HL-60 (cell line): Measurements from ENCODE around the gene SOX18.

Source experiments
- DNase-seq, 2 experiments: peaks; one replicate each; pipeline ENCODE4 v3.0.0-alpha.2; 2010 to 2020; ENCODE audit warnings: low read depth in 1 of 2, low spot score in 1 of 2
- H3K27ac ChIP-seq: fragments of 250-450 bp; sonication (Bioruptor Pico); replicated peaks from 2 replicates; pipeline ENCODE4 v1.5.1; 2020; ENCODE audit warnings: mild to moderate bottlenecking, moderate library complexity
- H3K27me3 ChIP-seq: fragments of 250-450 bp; sonication (Bioruptor Pico); 2 replicates; pipeline ENCODE4 v1.5.1; 2021; ENCODE audit warnings: mild to moderate bottlenecking, moderate library complexity; ENCODE audit not compliant: insufficient read depth, poor library complexity, severe bottlenecking
- H3K4me3 ChIP-seq: replicated peaks from 2 replicates; pipeline ENCODE4 v1.5.1; 2011; ENCODE audit warnings: mild to moderate bottlenecking, control low read depth, low read length; ENCODE audit not compliant: insufficient read depth
- GABPA ChIP-seq: IDR thresholded peaks from 2 replicates; pipeline ENCODE4 v1.6.1; 2012; ENCODE audit warnings: low read depth
- POLR2AphosphoS5 ChIP-seq: IDR thresholded peaks from 2 replicates; pipeline ENCODE4 v1.6.1; 2012; ENCODE audit warnings: low read depth
- REST ChIP-seq: IDR thresholded peaks from 2 replicates; pipeline ENCODE4 v1.6.1; 2012; ENCODE audit warnings: low read depth; ENCODE audit not compliant: insufficient replicate concordance
- SPI1 ChIP-seq: IDR thresholded peaks from 2 replicates; pipeline ENCODE4 v1.6.1; 2012; ENCODE audit warnings: low read depth, mild to moderate bottlenecking, borderline replicate concordance
- TF ChIP-seq, protein P1 (sequence below): IDR thresholded peaks from one replicate; pipeline ENCODE4 v1.5.1; 2011; ENCODE audit warnings: low read length, control low read depth, inconsistent platforms; ENCODE audit not compliant: insufficient read depth

The SOX18 gene

DNA sequence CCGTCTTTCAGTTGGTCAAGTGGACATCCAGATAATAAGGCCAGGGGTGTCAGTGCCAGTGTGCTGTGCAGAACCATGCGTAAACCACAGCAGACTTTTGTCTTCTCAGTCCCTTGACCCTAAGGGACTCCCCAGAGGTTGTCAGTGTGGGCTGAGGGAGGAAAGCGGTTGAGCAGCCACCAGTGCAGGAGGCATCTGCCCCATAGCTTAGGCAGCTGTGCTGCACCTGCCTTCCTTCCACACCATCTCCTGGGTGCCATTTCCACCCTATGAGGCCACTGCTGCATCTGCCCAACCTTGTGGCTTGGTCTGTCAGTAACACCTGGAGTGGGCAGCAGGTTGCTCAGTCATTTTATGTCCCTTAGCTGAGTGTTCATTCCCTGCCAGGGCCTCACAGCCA lies 42.5 kb downstream of the SOX18 start:
- no peak overlapping the region for H3K27ac ChIP-seq
- TF ChIP-seq, protein P1, sequence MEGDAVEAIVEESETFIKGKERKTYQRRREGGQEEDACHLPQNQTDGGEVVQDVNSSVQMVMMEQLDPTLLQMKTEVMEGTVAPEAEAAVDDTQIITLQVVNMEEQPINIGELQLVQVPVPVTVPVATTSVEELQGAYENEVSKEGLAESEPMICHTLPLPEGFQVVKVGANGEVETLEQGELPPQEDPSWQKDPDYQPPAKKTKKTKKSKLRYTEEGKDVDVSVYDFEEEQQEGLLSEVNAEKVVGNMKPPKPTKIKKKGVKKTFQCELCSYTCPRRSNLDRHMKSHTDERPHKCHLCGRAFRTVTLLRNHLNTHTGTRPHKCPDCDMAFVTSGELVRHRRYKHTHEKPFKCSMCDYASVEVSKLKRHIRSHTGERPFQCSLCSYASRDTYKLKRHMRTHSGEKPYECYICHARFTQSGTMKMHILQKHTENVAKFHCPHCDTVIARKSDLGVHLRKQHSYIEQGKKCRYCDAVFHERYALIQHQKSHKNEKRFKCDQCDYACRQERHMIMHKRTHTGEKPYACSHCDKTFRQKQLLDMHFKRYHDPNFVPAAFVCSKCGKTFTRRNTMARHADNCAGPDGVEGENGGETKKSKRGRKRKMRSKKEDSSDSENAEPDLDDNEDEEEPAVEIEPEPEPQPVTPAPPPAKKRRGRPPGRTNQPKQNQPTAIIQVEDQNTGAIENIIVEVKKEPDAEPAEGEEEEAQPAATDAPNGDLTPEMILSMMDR: no peak
- TF ChIP-seq GABPA (no peak), POLR2AphosphoS5 (no peak), REST (no peak), SPI1 (no peak)
- DNase-seq: no peak

GRCh38 chr20:64006490-64006889 lies 42.9 kb downstream of the SOX18 start:
- Histone ChIP-seq H3K27ac (no peak overlapping the region), H3K27me3 (no peaks in the 10 kb centered on the region), H3K4me3 (no peak overlapping the region)
- TF ChIP-seq, protein P1: no peak
- TF ChIP-seq GABPA (no peak), POLR2AphosphoS5 (no peak), SPI1 (no peak), REST (no peak)
- DNase-seq: no peak

More for the DNA sequence above, 42.5 kb downstream of the SOX18 start:
- Histone ChIP-seq H3K4me3 (no peak overlapping the region), H3K27me3 (no peaks in the 10 kb centered on the region)

- no peak for TF ChIP-seq SPI1
- TF ChIP-seq REST: no peak
- no peak for TF ChIP-seq POLR2AphosphoS5
- TF ChIP-seq, protein P1: no peak
- TF ChIP-seq GABPA: no peak
- H3K27ac ChIP-seq: no peak overlapping the region
- no peak overlapping the region for H3K4me3 ChIP-seq
- DNase-seq: no peak
- no peaks in the 10 kb centered on the region for H3K27me3 ChIP-seq
Observed at GRCh38 chr20:64005394-64005793, 44.0 kb downstream of the SOX18 start.
